NCI-H146 treated with DMSO at 0.1 percent for 48 hours (cell line): ENCODE data around the gene TOMM20.
"Not testable (repeated sequence)": the region's sequence is repeated elsewhere in the genome, so short reads cannot be mapped to it uniquely, and the experiment has no call there.

ENCODE experiments used
- DNase-seq: peaks from one replicate; lab custom pipeline; 2025; ENCODE audit not compliant: unreplicated experiment; lab: John Stamatoyannopoulos, UW

TOMM20 gene

GRCh38 chr1:235128456-235129328 is at the start of gene TOMM20:
TOMM20 (minus strand) TSS chr1:235128837; CDS start chr1:235128715, 122 bp downstream.
- DNase-seq = peak; percentile 95

DNA sequence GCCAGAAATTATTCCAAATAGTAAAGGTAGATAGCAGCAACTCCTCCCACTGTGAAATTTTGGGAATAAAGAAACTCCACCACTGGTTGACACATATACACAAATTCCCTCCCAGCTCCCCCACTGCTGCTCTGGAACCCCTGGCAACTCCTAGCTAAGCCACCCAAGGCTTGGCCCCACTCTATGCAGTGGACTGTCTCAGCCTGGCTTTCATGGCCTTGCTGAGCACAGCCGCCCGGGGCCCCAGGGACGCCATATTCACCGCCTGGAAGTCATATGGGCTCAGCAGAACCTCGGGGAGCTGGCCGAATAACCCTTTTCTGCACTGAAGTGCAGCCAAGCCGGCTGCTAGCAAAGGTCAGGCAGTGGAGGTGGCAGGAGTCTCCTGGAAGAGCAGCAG is 47.8 kb upstream of the TOMM20 start:
- no peak for DNase-seq

DNA sequence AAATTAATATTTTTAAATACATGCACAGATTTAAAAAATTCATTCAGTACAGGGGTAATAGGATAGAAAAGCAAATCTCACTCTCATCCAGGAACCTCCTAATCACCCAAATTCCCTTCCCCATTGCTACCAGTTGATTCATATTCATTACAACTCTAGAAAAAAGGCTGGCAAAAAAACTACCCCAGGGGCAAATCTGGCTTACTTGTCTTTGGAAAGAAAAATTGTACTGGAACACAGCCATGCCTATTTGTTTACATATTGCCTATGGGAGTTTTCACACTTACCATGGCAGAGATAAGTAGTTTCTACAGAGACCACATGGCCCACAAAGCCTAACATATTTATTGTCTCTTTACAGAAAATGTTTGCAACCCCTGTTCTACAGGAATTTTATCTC is 41.3 kb upstream of the TOMM20 start:
- no peak for DNase-seq

DNA sequence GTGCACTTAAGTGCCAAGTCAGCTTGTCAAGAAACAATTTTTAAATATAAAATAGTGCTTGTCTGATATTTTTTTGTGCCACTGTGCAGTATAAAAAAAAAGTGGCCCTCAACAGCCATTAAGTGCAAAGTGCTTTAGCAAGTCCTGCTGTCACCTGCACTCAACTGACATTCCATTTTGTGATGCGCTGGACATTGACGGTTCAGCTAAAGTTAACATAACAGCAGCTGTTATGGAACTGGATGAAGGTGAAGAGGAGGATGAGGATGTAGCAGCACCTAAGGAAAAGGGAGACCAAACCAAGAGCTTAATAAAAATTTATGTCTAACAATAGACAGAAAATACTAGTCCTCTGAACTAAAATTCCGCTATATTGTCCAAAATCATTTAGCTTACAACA is 39.7 kb upstream of the TOMM20 start:
- DNase-seq = no peak

DNA sequence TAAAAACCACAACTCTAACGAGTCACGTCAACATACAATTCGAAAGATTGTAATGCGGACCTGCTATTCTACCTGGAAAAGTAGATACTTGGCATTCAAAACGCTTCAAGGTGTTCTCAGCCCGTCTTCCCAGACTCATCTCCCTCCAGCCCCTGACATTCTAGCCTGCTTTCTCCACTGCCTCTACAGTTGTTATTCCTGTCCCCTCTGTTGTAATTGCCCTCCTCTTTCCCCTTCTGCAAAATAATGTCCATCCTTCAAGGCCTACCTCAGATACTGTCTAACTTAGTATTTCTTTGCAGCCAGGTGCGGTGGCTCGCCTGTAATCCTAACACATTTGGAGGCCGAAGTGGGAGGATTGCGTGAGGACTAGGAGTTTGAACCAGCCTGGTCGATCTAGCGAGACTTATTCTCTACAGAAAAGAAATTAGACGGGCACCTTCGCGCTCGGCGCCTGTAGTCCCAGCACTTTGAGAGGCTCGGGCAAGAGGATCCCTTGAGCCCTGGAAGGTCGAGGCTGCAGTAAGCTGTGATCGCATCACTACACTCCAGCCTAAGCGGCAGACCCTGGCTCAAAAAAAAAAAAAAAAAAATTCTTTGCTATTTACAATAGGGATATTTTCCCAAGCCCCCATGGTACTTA is 33.2 kb upstream of the TOMM20 start:
- no peak for DNase-seq

GRCh38 chr1:235160957-235161684 is 32.5 kb upstream of the TOMM20 start, which contains the start of gene RBM34:
RBM34 (minus strand) TSS chr1:235161250; CDS start chr1:235161226, 24 bp downstream.
- peak; percentile 88 for DNase-seq

DNA sequence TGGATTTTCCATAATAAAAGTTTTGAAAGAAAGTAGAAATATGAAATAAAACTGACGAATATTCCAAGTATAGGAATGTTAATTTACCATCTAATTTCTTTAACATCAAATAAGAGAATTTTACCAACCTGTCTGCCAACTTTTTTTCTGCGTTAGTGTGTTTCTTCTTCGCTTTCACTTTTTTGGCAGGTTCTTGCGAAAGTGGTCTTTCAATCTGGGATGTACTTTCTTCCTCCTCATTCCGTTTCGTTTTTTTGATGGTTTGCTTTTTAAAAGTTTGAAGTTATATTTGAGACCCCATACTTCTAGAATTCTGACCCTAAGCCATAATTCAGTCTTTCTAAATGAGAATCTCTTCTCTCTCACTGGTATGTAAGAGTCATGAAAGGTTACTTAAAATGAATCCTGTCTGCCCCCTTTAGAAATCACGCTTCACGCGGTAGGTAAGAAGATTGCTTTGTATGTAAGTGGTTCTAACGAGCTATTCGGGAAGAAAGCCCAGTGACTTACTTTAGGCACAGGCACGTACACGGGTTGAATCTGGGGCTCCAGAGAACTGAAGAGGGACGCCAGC is 31.8 kb upstream of the TOMM20 start:
- DNase-seq = no peak

DNA sequence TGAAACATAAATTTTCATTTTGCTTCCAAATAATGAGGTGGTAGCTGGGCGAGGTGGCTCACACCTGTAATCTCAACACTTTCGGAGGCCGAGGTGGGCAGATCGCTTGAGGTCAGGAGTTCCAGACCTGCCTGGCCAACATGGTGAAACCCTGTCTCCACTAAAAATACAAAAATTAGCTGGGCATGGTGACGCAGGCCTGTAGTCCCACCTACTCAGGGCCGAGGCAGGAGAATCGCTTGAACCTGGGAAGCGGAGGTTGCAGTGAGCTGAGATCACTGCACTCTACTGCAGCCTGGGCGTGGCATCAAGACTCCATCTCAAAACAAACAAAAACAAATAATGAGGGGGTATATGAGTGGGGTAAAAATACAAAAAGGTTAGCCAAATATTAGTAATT is 31.3 kb upstream of the TOMM20 start:
- DNase-seq = not testable (repeated sequence)

- DNase-seq = not testable (repeated sequence)
Measured at GRCh38 chr1:235159284-235159683, 30.6 kb upstream of the TOMM20 start.

DNA sequence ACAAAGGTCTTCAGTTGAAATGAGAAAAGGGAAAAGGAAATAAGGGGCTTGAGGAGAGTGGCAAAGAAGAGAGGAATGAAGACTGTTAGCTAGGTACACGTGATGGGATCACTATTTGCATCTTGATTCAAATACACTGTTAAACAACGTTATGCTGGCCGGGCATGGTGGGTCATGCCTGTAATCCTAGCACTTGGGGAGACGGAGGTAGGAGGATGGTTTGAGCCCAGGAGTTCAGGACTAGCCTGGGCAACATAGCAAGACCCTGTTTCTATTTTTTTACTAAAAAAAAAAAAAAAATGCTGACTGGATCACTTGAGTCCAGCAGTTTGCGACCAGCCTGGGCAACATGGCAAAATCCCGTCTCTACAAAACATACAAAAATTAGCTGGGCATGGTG is 30.0 kb upstream of the TOMM20 start:
- no peak for DNase-seq

GRCh38 chr1:235157150-235157549 is 28.5 kb upstream of the TOMM20 start:
- DNase-seq = no peak

GRCh38 chr1:235156740-235157139 is 28.1 kb upstream of the TOMM20 start:
- DNase-seq = no peak

DNA sequence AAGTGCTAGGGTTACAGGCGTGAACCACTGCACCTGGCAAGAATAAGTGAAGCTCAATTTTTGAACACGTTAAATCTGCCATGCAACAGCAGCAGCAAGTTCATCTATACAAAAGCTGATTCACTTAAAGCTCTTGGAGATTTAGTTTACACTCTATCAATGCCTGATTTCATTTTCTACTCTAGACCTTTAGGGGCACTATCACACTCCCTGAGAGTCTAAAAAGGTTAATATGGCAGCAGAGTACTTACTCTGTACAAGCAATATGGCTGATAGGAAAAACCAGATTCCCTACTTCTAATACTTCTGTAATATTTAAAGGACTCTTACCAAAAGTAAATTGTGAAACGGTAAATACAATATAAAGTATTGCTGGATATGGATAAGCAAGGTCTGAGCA is 27.6 kb upstream of the TOMM20 start:
- no peak for DNase-seq

DNA sequence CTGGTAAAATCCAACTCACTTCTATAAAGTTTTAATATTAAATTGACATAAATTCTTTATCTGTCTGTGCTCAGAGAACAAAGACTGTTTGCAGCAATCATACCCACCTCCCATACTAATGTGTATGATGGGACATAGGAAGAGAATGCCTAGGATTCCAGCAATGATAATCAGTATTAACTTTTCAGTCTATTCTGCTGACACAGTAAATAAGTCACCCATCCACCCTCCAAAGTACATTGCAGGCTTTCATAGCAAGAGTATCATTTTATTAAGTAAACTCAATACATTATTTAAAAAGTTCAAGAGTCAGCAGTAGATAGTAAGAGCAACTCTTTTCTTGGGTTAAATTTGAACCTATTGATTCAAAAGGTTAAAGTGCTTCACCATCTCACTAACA is 23.6 kb upstream of the TOMM20 start:
- DNase-seq = no peak

- DNase-seq = no peak
Measured at GRCh38 chr1:235151033-235151432, 22.4 kb upstream of the TOMM20 start.

GRCh38 chr1:235149824-235150223 is 21.2 kb upstream of the TOMM20 start:
- no peak for DNase-seq

DNA sequence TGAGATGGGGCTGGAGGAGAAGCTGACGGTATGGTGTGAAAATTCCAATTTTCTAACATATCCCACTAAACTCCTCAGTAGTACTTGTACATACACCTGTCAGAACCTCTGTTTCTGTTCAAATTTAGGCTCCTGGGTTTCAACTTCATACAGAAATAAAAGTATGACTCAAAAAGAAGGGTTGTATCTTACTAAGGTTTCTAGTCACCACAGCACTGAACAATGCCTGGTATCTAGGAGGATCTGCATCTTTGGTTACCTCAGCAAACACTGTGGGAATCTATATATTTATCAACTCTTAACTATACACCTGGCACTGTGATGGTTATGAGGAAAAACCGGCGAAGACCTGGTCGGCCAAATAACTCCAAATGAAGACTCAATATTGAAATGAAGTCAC is 18.6 kb upstream of the TOMM20 start:
- no peak for DNase-seq

DNA sequence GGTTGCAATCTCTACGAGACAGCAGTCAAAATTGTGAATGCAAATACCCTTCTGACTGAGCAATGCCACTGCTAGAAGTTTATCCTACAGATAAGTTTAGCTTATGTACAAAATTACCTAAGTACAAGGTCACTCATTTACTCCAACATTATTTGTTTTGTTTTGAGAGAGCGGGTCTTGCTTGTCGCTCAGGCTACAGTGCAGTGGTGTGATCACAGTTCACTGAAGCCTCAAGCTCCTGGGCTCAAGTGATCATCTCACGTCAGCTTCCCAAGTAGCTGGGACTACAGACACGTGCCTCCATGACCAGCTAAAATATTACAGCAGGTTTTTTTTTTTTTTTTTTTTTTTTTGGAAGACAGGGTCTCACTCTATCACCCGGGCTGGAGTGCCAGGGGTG is 17.0 kb upstream of the TOMM20 start:
- DNase-seq = no peak

DNA sequence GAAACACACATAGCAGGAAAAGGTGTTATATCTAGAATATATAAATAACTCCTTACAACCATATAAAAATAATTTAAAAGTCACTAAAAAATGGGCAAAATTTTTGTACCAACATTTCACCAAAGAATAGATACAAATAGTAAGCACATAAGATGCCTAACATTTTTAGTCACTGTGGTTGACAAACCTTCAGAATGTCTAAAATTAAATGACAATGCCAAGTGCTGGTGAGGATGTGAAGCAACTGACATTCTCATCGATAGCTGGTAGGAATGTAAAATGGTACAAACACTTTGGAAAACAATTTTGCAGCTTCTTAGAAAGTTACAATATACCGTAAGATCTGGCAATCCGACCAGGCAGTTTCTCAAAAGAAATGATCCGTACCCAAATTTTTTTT is 14.4 kb upstream of the TOMM20 start:
- DNase-seq = no peak

GRCh38 chr1:235139315-235139714 is 10.7 kb upstream of the TOMM20 start:
- no peak for DNase-seq

GRCh38 chr1:235138821-235139220 is 10.2 kb upstream of the TOMM20 start:
- DNase-seq = no peak
